Middle frontal gyrus (tissue), 1 donor: ENCODE results near the gene GLI1.
"Not testable (repeated sequence)": the region's sequence is repeated elsewhere in the genome, so short reads cannot be mapped to it uniquely, and the experiment has no call there.

ENCODE experiments used
- DNase-seq: peaks from one replicate; pipeline ENCODE4 v3.0.0-alpha.2; 2015; ENCODE audit warnings: low spot score; ENCODE audit errors: extremely low spot score

The GLI1 gene

DNA sequence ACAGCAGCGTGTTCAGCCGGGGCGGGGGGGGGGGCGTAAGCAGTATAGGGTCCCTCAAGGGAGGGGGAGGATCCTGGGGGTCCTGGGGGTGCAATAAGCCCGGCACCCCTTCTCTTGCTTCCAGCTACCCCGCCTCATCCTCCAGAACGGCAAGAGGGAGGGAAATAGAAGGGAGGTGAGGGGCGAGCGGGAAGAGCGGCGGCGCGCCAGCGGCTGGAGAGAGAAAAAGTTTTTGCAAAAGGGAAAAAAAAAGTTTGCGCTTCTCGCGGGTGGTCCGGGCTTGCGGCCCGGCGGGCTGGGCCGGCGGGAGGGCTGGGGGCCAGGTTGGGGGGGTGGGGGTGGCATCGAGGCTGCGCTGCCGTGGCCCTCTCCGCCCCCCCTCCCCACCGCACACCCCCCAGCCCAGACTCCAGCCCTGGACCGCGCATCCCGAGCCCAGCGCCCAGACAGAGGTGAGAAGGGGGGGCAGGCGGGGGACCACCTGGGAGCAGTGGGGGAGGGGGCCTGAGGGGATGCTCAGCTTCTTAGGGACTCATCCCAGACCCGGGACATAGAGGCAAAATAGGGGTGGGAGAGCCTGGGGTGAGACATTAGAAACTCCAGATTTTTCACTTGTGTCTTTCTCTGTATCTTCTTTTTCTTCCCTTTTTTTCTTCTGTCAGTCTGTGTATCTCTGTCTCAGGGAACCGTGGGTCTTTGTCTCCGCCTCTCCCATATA lies at the start of gene GLI1:
TSS of gene GLI1 (plus strand) at position 36 of the 718 bp plus-strand sequence. CDS start 3,907 bp downstream, outside the sequence.
- no peak for DNase-seq

DNA sequence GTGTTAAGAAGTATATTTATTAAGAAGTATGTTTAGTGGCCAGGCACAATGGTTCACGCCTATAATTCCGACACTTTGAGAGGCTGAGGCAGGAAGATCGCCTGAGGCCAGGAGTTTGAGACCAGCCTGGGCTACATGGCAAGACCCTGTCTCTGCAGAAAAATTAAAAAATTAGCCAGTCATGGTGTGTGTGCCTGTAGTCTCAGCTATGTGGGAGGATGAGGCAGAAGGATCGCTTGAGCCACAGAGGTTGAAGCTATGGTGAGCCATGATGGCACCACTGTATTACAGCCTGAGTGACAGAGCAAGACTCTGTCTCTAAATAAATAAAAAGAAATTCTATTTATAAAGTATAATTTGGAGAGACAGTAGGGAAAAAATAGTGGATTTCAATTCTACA lies 49.1 kb upstream of the GLI1 start:
- DNase-seq: no peak

DNA sequence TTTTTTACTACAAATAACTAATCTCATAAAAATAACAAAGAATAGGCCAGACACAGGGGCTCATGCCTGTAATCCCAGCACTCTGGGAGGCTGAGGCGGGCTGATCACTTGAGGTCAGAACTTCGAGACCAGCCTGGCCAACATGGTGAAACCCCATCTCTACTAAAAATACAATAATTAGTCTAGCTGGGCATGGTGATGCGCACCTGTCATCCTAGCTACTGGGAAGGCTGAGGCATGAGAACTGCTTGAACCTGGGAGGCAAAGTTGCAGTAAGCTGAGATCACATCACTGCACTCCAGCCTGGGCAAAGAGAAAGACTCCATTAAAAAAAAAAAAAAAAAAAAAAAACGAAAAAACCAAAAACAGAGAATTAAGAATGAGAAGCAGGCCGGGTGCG lies 45.4 kb upstream of the GLI1 start:
- not testable (repeated sequence) for DNase-seq

DNA sequence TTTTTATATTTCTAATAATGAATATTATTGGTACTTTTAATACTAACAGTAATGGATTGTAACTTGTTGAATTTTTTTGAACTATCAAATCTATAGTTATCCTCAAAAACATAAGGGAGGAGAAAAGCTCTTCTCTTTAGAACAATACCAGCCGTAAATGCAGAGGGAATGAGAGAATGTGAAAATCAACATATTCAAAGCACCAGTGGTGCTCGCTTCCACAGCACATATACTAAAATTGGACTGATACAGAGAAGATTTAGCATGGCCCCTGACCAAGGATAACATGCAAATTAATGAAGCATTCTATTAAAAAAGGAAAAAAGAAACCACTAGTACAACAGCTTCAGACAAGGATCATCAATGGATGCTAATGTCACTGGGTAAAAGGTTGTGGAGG lies 44.5 kb upstream of the GLI1 start:
- DNase-seq: no peak

DNA sequence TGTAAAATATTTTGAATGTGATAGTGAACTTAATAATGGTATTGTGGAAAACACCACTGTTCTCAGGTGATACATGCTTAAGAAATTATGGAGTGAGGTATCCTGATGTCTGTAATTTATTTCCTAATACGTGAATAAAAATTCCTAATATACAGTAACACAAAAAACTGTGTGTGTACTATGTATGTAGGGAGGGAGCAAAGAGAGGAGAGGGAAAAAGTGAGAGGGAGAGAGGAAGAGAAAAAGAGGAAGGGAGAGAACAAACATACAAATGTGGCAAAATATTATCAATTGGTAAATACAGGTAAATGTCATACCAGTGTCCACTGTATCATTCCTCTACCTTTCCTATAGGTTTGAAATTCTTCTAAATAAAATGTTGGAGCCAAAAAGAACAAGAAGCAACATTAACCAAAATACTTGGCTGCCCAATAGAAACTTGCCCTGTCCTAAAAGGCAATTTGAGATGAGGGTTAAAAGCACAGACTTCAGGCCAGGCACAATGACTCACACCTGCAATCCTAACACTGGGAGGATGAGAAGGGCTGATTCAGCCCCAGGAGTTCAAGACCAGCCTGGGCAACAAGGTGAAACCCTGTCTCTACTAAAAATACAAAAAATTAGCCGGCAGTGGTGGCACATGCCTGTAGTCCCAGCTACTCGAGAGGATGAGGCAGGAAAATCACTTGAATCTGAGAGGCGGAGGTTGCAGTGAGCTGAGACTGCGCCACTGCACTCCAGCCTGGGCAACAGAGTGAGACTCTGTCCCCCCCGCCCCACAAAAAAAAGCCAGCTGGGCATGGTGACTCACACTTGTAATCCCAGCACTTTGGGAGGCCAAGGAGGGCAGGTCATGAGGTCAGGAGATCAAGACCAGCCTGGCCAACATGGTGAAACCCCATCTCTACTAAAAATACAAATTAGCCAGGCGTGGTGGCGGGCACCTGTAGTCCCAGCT lies 43.3 kb upstream of the GLI1 start:
- DNase-seq: no peak

DNA sequence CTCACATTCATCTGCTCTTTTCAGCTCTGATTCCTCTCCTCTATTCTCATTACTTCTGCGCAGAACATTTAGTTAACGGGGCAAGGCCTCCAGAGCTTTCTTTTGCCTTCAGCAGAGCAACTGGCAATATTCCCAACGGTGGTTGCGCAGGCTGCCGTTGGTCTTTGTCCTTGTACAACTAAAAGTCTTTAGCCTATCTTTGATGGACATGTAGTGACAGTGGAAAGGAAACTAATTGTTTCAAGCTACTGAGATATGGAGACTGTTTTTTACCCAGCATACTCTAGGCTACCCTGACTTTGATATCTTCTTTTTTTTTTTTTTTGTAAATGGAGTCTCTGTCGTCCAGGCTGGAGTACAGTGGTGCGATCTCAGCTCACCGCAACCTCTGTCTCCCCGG lies 41.3 kb upstream of the GLI1 start:
- no peak for DNase-seq

DNA sequence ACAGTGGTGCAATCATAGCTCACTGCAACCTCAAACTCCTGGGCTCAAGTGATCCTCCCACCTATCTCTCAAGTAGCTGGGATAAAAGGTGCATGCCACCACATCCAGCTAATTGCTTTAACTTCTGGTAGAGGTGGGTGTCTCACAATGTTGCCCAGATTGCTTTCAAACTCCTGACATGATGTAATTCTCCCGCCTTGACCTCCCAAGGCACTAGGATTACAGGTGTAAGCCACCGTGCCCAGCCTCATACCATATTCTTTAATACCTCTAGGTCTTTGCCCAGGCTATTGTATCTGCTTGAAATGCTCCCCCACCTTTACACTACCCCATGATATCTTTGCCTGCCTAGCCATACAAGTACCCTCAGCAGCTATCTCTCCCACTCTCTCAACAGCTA lies 40.1 kb upstream of the GLI1 start:
- DNase-seq: no peak

DNA sequence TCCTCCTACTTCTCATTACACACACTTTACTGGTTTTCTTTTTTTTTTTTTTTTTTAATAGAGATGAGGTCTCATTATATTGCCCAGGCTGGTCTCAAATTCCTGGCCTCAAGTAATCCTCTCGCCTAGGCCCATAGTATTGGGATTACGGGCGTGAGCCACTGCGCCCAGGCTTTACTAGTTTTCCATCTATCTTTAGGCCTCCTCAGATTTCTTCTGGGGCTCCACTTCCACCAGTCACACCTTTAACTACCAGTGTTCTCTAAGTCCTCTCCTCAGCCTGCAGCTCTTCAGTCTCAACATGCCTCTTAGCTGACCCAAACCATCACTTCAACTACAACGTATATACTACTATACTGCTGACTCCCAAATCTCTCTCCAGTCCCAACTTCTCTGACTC lies 39.1 kb upstream of the GLI1 start:
- DNase-seq: no peak

DNA sequence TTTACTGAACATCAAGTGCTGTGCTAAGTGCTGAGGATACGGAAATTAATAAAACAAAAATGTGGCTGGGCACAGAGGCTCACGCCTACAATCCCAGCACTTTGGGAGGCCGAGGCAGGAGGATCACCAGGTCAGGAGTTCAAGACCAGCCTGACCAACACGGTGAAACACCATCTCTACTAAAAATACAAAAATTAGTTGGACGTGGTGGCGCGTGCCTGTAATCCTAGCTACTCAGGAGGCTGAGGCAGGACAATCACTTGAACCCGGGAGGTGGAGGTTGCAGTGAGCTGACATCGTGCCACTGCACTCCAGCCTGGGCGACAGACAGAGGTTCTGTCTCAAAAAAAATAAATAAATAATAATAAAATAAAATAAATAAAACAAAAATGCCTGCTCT lies 32.6 kb upstream of the GLI1 start:
- DNase-seq: not testable (repeated sequence)

DNA sequence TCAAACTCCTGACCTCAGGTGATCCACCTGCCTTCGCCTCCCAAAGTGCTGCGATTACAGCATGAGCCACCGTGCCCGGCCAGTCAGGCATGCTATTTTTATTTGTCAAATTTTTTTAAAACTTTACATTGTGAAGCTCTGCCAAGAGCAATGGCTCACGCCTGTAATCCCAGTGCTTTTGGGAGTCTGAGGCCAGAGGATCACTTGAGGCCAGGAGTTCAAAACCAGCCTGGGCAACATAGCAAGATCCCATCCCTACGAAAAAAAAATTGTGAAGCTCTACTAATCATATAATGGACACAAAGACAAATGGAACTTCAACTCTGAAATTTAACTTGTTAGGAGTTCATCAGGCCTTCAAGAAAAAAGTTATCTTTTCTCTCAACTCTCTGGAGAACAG lies 30.6 kb upstream of the GLI1 start:
- no peak for DNase-seq

DNA sequence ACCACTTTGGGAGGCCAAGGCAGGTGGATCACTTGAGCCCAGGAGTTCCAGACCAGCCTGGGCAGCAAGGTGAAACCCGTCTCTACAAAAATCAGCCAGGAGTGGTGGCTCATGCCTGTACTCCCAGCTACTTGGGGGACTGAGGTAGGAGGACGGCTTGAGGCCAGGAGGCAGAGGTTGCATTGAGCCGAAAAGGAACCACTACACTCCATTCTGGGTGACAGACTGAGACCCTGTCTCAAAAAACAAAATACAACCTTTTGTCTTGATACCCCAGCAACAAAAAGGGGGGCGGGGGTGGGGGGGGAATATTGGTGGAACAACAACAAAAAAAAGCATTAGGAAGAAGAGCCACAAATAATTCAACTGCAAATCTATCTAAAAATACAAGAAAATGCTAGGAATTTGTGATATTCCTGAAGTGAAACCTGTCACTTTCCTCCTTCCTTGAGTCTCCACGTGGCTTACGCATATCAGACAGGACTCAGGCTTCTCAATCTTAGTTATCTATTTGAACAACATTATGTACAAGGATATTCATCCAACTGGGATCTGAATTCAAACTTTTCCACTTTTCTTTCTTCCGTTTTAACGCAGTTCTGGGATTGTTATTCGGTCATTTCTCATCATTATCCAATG lies 30.0 kb upstream of the GLI1 start:
- no peak for DNase-seq

DNA sequence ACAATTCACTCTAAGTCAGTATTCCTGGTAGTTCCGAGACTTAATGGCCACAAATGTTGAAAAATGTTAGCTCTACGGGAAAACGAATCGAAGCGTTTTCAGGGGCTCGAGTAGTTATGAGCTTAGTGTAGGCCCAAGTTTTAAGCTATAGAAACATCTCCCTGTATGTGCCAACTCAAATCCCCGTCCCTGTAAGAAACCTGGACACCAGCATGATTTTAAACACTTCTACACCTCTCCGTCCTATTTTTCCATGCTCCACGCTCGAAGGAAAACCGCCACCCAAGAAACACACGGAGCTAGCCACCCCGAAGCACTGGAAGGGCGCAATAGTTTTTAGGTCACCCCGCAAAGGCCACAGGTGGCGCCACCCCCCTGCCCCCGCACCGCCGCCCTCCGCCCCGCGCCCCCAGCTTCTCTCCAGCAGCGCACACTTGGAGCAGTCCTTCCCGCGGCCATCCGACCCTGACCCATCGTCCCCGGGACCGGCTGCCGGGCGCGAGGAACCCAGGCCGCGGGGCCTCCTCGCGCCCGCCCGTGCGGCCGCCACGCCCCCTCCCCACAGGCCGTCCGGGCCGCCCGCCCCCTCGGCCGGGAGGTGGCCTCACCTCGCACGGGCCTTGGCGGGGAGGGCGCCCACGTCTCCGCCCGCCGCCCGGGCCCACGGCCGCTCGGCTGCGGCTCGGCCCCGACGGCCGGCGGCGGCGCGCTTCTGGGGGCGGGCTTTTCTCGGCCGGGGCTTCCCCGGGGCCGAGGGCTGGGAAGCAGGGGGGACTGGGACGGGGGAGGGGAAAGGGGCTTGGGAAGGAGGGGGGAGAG lies 29.3 kb upstream of the GLI1 start:
- no peak for DNase-seq

DNA sequence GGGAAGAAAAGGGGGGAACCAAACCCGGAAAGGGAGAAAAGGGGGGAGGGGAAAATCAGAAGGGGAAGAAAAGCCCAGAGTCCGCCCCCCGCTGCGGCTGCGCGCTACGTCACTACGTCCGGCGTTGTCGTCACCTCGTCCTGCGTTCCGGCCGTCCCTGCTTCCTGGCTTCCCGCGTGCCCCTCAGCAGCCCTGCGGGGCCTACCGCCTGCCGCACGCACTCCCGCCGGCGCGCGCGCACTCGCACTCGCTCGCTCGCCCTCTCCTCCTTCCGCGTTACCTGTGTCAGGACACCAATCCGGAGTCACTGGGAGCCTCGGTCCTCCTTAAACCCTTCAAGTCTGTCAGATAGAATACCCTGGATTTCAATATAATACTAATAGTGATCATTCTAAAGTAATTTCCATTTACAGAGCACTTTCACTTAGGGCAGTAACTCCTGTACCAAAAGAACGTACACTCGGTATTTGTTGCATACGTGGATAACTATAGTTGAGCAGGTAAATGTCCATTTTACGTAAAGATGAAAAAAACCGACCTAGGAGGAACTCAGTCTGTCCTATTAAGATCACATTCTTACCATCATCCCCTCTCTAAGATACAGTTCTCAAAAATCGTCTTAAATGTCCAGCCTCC lies 28.5 kb upstream of the GLI1 start, which contains the start of gene R3HDM2:
TSS of gene R3HDM2 (minus strand) at position 113 of the 636 bp plus-strand sequence. CDS start 120,615 bp downstream, outside the sequence.
- peak; percentile 92 for DNase-seq

DNA sequence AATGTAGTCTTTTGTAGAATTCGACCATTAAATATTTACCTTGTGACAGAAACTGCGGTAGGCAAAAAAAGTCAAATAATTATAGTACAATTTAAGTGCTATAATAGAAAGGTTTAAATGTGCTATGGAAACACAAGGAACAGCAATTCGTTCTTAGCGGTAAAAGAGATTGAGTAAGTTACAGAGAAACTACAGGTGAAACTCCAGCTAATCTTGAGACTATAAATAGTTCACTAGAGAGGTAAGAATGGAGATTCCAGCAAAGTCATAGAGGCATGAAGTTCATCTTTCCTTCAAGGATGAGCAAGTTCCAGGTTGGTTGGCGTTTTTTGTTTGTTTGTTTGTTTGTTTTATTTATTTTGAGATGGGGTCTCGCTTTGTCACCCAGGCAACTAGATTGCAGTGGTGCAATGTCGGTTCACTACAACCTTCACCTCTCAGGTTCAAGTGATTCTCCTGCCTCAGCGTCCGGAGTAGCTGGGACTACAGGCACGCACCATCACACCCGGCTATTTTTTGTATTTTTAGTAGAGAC lies 27.9 kb upstream of the GLI1 start:
- no peak for DNase-seq

DNA sequence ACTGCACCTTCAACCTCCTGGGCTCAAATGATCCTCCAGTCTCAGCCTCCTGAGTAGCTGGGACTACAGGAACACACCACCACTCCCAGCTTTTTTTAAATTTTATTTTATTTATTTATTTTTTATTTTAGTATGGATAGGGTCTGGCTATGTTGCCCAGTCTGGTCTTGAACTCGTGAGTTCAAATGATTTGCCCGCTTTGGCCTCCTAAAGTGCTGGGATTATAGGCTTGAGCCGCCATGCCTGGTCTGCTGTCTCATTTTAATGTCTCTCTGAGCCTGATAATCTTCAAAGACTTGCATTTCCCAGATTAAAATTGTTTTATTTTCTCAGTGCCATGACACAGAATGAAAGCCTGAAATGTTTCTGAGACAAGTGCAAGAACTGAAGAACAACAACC lies 26.2 kb upstream of the GLI1 start:
- no peak for DNase-seq

DNA sequence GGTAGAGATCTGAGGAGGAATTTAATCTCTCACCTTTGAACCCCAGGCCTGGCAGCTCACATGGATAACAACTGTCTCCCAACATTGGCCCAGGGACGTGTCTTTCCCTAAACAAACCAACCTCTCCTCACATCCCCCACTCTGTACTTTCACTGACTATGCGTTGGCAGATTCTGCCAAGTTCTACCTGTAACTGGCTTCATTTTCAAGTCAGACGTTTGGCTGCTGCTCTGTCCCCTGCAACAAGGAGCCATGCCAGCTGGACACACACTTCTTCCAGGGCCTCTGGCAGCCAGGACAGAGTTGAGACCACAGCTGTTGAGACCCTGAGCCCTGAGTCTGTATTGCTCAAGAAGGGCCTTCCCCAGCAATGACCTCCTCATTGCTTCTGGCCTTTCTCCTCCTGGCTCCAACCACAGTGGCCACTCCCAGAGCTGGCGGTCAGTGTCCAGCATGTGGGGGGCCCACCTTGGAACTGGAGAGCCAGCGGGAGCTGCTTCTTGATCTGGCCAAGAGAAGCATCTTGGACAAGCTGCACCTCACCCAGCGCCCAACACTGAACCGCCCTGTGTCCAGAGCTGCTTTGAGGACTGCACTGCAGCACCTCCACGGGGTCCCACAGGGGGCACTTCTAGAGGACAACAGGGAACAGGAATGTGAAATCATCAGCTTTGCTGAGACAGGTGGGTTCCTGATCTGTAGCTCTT lies 24.9 kb upstream of the GLI1 start, which contains the start of gene INHBC:
TSS of gene INHBC (plus strand) at position 268 of the 707 bp plus-strand sequence. CDS start at position 371, 103 bp downstream.
- no peak for DNase-seq

DNA sequence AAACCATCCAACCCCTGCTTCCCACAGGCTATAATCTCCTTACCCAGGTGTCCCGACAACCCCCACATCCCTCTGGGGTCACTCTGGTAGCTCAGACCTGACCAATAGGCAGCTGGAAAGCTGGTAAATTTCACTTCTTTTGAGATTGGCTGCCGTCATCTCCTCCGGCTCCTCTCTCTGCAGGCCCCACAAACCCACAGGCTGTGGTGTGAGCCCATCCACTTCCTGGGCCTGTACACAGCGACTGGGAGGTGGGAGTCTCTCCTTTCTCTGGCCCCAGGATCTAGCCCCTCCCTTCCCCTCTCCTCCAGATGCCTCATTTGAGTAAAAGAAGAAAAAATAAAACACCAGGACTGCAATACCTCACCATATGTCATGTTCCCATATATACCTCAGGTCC lies 24.3 kb upstream of the GLI1 start:
- no peak for DNase-seq

DNA sequence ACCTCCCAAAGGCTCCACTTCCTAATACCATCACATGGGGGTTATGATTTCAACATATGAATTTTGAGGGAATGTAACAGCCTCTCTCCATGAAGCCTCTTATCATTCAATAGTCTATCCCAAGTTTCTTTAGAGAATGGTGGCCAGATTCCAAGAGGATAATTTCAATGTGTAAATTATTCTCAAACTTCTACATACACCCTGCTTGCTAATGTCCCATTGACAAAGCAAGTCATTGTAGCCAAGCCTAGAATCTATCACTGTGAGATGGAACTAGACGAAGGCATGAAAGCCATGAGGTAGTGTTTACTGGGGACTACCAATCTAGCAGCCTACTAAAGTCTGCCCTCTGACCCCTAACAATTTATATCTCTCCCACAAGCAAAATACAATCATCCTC lies 21.2 kb upstream of the GLI1 start:
- no peak for DNase-seq

DNA sequence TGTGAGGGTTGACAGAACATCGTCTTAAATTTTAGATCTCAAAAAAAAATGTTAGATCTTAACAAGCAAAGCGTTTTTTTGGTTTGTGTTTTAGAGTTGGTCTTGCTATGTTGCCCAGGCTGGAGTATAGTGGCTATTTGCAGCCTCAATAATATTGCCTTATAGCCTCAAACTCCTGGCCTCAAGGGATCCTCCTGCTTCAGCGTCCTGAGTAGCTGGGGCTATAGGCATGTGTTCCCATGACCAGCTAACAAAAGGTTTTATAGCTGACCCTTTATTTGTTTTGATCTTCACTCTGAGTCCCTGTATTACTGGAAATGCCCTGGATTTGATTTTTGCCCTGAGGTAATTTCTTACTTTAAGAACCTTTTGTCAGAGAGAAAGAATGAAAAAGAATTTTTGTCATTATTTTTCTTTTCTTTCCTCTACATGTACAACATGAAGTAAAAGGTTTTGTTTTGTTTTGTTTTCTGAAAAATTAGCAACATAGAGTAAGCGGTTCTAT lies 19.8 kb upstream of the GLI1 start:
- DNase-seq: no peak
